Common myeloid progenitor, CD34-positive (primary cell): ENCODE data around the gene KAT7.

Experiments
- CTCF ChIA-PET: fragments of 350-600 bp; sonication (Branson Sonifier 250); formaldehyde crosslinking; loops from one replicate; lab custom pipeline; 2021; ENCODE audit warnings: antibody characterized with exemption; lab: Charles Lee
- POLR2A ChIA-PET: fragments of 350-600 bp; sonication (Branson Sonifier 250); formaldehyde crosslinking; loops from one replicate; lab custom pipeline; 2021; ENCODE audit warnings: antibody characterized with exemption; lab: Charles Lee
- DNase-seq, 3 donors: peaks; one replicate each; pipeline versions ENCODE4 v3.0.0 to v3.0.0-alpha.2; 2013
- H3K27ac ChIP-seq, 2 experiments: 1 replicate in 1 of 2; 2 replicates in 1 of 2; pipeline ENCODE4 v1.7.0; 2013; ENCODE audit warnings: inconsistent platforms in 2 of 2, low read length in 2 of 2, mild to moderate bottlenecking in 2 of 2, low read depth in 1 of 2, moderate library complexity in 1 of 2; ENCODE audit not compliant: severe bottlenecking in 2 of 2, insufficient read depth in 1 of 2, poor library complexity in 1 of 2
- H3K27me3 ChIP-seq, 5 experiments: replicated peaks in 2 of 5; 1 replicate in 3 of 5; 2 replicates in 2 of 5; pipeline versions ENCODE4 v1.6.1 to v1.7.0; 2013; ENCODE audit warnings: low read length in 4 of 5, mild to moderate bottlenecking in 2 of 5, moderate library complexity in 2 of 5, inconsistent platforms in 1 of 5; ENCODE audit not compliant: insufficient read depth in 5 of 5, control insufficient read depth in 4 of 5
- H3K36me3 ChIP-seq, 4 experiments: 1 replicate in 2 of 4; 2 replicates in 2 of 4; pipeline versions ENCODE4 v1.6.1 to v1.7.0; 2013; ENCODE audit warnings: low read length in 3 of 4, control low read depth in 1 of 4, mild to moderate bottlenecking in 1 of 4; ENCODE audit not compliant: control insufficient read depth in 4 of 4, insufficient read depth in 4 of 4
- H3K4me1 ChIP-seq, 4 experiments: 1 replicate in 3 of 4; 2 replicates in 1 of 4; pipeline versions ENCODE4 v1.6.1 to v1.7.1; 2013; ENCODE audit warnings: low read length in 3 of 4, mild to moderate bottlenecking in 3 of 4, control low read depth in 1 of 4, inconsistent platforms in 1 of 4, moderate library complexity in 1 of 4; ENCODE audit not compliant: control insufficient read depth in 4 of 4, insufficient read depth in 4 of 4; ENCODE audit errors: control extremely low read depth in 1 of 4
- H3K4me3 ChIP-seq, 7 experiments: 1 replicate in 4 of 7; 2 replicates in 3 of 7; pipeline versions ENCODE4 v1.5.1 to v1.7.0; 2013; ENCODE audit warnings: mild to moderate bottlenecking in 7 of 7, low read length in 6 of 7, moderate library complexity in 6 of 7, inconsistent platforms in 2 of 7, low read depth in 2 of 7, control low read depth in 1 of 7; ENCODE audit not compliant: insufficient read depth in 4 of 7, control insufficient read depth in 1 of 7; ENCODE audit errors: extremely low read depth in 1 of 7
- H3K9me3 ChIP-seq, 5 experiments: 1 replicate in 4 of 5; 2 replicates in 1 of 5; pipeline versions ENCODE4 v1.6.1 to v1.7.1; 2013; ENCODE audit warnings: low read length in 4 of 5, mild to moderate bottlenecking in 2 of 5, inconsistent platforms in 1 of 5, low read depth in 1 of 5, moderate library complexity in 1 of 5; ENCODE audit not compliant: control insufficient read depth in 4 of 5, insufficient read depth in 2 of 5; ENCODE audit errors: control extremely low read depth in 1 of 5
- WGBS: methylation state at CpG from one replicate; pipeline ENCODE4 v1.1.5; 2013; ENCODE audit not compliant: insufficient coverage; 5-methylcytosine and 5-hydroxymethylcytosine counted together

KAT7 gene

GRCh38 chr17:49815761-49816281 is 27.3 kb downstream of the KAT7 start:
- no peak overlapping the region for H3K4me3 ChIP-seq
- CTCF ChIA-PET: interaction anchor here (0.5 to 1.2 kb wide), 4 partner anchors 9 to 778 kb away, joined by 3 to 4 read pairs (median 3); no protein-coding TSS in a partner anchor
- no peaks in the 10 kb centered on the region for H3K9me3 ChIP-seq
- peaks cover 0 to 6% (median 0%) of the 10 kb centered on the region in 4 experiments for H3K4me1 ChIP-seq
- peaks cover 18 to 74% (median 48%) of the 10 kb centered on the region in 4 experiments for H3K36me3 ChIP-seq
- no peaks in the 10 kb centered on the region for H3K27me3 ChIP-seq
- peak overlapping the region in 1 of 2 experiments; percentile 9 for H3K27ac ChIP-seq
- DNase-seq: no peak
- POLR2A ChIA-PET: no interaction called here
- 99% methylated on average over 9 of the region's 9 CpGs for WGBS

- H3K27ac ChIP-seq: no peak overlapping the region
- no peaks in the 10 kb centered on the region for H3K9me3 ChIP-seq
- DNase-seq: no peak
- 95% methylated on average over 3 of the region's 4 CpGs for WGBS
- H3K27me3 ChIP-seq: no peaks in the 10 kb centered on the region
- ChIA-PET POLR2A (no interaction called here), CTCF (interaction anchor here (1.1 kb wide), 1 partner anchor 18 kb away, joined by 3 read pairs; no protein-coding TSS in a partner anchor)
- H3K4me1 ChIP-seq: peaks cover 0 to 6% (median 0%) of the 10 kb centered on the region in 4 experiments
- peaks cover 26 to 88% (median 57%) of the 10 kb centered on the region in 4 experiments for H3K36me3 ChIP-seq
- H3K4me3 ChIP-seq: no peak overlapping the region
Measured at GRCh38 chr17:49817993-49818392, 29.5 kb downstream of the KAT7 start.

- POLR2A ChIA-PET: no interaction called here
- peaks cover 25 to 92% (median 58%) of the 10 kb centered on the region in 4 experiments for H3K36me3 ChIP-seq
Measured at GRCh38 chr17:49819138-49819537, 30.7 kb downstream of the KAT7 start.

GRCh38 chr17:49819651-49820050 is 31.2 kb downstream of the KAT7 start:
- Histone ChIP-seq H3K4me3 (no peak overlapping the region), H3K4me1 (peaks cover 0 to 6% (median 0%) of the 10 kb centered on the region in 4 experiments), H3K27me3 (no peaks in the 10 kb centered on the region), H3K9me3 (no peaks in the 10 kb centered on the region), H3K27ac (no peak overlapping the region), H3K36me3 (peaks cover 25 to 91% (median 62%) of the 10 kb centered on the region in 4 experiments)
- ChIA-PET POLR2A (no interaction called here), CTCF (interaction anchor here (0.6 to 1.6 kb wide), 2 partner anchors 26 to 43 kb away, joined by 3 read pairs; no protein-coding TSS in a partner anchor)
- no peak for DNase-seq
- WGBS: 100% methylated on average over 1 of the region's 2 CpGs

More at GRCh38 chr17:49819138-49819537, 30.7 kb downstream of the KAT7 start:
- 78% methylated on average over 3 of the region's 5 CpGs for WGBS
- H3K27ac ChIP-seq: no peak overlapping the region
- DNase-seq: peak in 2 of 3 donors; percentile 33 to 51
- H3K4me3 ChIP-seq: no peak overlapping the region
- H3K9me3 ChIP-seq: no peaks in the 10 kb centered on the region
- CTCF ChIA-PET: no interaction called here
- no peaks in the 10 kb centered on the region for H3K27me3 ChIP-seq
- H3K4me1 ChIP-seq: peaks cover 0 to 6% (median 0%) of the 10 kb centered on the region in 4 experiments

- no peak overlapping the region for H3K27ac ChIP-seq
- ChIA-PET CTCF (interaction anchor here (0.6 to 1.7 kb wide), 3 partner anchors 9 to 128 kb away, joined by 3 to 4 read pairs (median 3); no protein-coding TSS in a partner anchor), POLR2A (no interaction called here)
- H3K4me3 ChIP-seq: no peak overlapping the region
- H3K27me3 ChIP-seq: no peaks in the 10 kb centered on the region
- H3K36me3 ChIP-seq: peaks cover 33 to 88% (median 65%) of the 10 kb centered on the region in 4 experiments
- WGBS: 100% methylated on average over 1 of the region's 1 CpG
- H3K9me3 ChIP-seq: no peaks in the 10 kb centered on the region
- peaks cover 0 to 6% (median 0%) of the 10 kb centered on the region in 4 experiments for H3K4me1 ChIP-seq
- DNase-seq: no peak
Measured at GRCh38 chr17:49820773-49821172, 32.3 kb downstream of the KAT7 start.

GRCh38 chr17:49821466-49821865 is 33.0 kb downstream of the KAT7 start:
- Histone ChIP-seq H3K4me3 (no peak overlapping the region), H3K9me3 (no peaks in the 10 kb centered on the region), H3K27ac (no peak overlapping the region), H3K27me3 (no peaks in the 10 kb centered on the region), H3K36me3 (peaks cover 33 to 89% (median 66%) of the 10 kb centered on the region in 4 experiments), H3K4me1 (peaks cover 0 to 6% (median 0%) of the 10 kb centered on the region in 4 experiments)
- WGBS: 100% methylated on average over 1 of the region's 2 CpGs
- POLR2A ChIA-PET: no interaction called here
- CTCF ChIA-PET: interaction anchor here (0.7 to 1.7 kb wide), 4 partner anchors 10 to 30 kb away, joined by 3 to 4 read pairs (median 3); no protein-coding TSS in a partner anchor
- no peak for DNase-seq

- no peak for DNase-seq
- Histone ChIP-seq H3K27ac (no peak overlapping the region), H3K27me3 (no peaks in the 10 kb centered on the region), H3K36me3 (peaks cover 36 to 89% (median 65%) of the 10 kb centered on the region in 4 experiments), H3K4me3 (no peak overlapping the region), H3K4me1 (peaks cover 0 to 6% (median 0%) of the 10 kb centered on the region in 4 experiments), H3K9me3 (no peaks in the 10 kb centered on the region)
- ChIA-PET POLR2A (no interaction called here), CTCF (interaction anchor here (0.7 to 1.7 kb wide), 3 partner anchors 10 to 30 kb away, joined by 3 to 4 read pairs (median 3); no protein-coding TSS in a partner anchor)
- whole genome bisulfite sequencing: 100% methylated on average over 1 of the region's 1 CpG
Measured at GRCh38 chr17:49821916-49822315, 33.4 kb downstream of the KAT7 start.
